ENCODE results near the gene IVD.

Gene IVD

GRCh38 chr15:40435023-40435709 lies 29.6 kb downstream of the IVD start:
- H3K4me3 ChIP-seq, result no peak overlapping the region
- H3K27ac ChIP-seq, result no peak overlapping the region

DNA sequence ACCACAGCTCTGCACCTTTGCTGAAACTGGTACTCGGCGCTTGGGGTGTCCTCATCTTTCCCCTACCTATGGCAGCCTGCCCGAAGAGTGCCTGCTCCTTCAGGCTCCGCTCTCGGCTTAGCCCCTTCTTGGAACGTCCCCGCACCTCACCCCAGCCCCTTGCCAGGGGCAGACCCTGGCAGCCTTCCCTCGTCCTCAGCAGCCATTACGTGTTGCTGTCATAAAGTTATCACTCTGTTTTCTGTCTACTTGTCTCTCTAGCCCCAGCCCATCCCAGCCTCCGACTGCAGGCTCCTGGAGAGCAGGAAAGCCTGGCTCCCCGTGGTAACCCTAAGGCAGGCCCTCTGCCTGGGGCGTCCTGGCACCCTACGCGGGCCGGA lies 30.1 kb downstream of the IVD start:
- Histone ChIP-seq H3K4me3 (peak overlapping the region in 5 of 7 experiments; percentile 8 to 27 (median 20)), H3K27ac (peak overlapping the region in 1 of 21 experiments; percentile 40)

DNA sequence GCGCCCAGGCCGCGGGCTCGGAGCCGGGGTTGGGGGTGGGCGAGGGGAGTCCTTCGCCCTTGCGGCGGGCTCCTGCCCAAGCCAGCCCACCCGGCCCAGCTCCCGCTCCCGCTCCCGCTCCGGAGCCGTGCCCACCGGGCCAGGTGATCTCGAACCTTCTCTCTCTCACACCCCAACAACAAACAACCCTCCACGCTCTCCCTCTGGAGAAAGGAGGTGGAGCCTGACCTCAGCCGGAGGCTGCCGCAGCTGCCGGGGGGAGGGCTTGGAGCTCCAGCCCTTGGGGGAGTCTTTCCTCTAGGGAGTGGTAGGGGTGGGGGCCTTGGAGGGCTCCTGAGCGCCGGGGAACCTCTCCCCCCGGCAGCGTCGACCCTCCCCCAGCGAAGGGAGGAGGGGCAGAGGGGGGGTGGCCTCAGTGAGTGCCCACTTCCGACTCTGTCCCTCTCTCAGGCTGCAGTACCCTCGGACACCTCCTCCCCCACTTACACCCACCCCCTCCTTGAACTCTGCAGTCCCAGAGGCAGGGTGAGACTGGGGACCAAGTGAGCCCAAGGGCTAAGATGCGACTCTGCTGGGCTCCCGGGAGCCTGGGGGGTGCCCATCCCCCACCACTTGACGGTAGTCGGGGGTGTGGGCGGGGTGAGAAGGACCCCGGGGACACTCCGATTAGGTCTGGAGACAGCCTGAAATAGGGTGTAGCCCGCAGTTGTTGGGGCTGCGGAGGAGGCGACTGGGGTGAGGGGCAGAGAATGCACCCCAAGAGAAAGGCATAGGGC lies 30.7 kb downstream of the IVD start:
- H3K27ac ChIP-seq, result peak overlapping the region in 1 of 21 experiments; percentile 40

DNA sequence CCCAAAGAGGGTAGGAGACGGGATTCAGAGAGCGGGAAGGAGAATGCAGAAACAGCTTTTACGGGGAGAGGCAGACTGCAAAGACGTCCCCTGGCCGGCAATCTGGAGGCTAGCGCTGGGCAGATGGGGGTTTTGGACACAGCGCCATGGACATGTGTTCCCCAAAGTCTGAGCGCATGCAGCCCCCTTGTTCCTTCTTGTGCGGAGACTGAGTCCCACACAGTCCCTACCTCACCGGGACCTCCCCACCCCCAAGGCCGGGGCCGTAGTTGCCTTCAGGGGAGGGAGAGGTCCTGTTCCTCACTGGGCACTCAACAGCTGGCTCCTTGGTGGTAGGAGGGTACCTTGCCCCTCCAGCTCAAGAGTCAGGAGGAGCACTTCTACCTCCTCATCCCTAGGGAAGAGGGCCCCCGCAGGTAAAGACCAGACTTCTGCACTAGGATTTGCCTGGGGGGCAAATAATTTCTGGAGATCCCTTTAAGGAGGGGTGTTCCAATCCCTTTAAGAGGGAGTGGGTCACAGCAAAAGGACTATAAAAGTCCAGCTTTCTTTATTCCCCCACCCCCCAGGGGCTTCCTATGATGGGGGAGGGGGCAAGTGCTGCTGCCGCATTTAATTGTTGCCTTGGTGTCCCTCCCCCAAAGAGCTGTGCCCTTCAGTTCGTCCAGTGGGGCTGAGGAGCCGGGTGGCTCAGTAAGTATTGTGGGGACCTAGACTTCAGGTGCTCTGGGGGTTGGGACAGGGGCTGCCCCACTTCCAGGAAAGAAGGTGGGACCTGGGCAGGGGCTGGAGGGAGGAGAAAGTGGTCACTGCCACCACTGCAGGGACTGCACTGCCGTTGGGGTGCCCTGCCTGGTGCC lies 31.5 kb downstream of the IVD start:
- peak overlapping the region in 1 of 7 experiments; percentile 24 for H3K4me3 ChIP-seq
- peak overlapping the region in 1 of 21 experiments; percentile 21 for H3K27ac ChIP-seq

More for the DNA sequence above, 30.7 kb downstream of the IVD start:
- peak overlapping the region in 6 of 7 experiments; percentile 8 to 27 (median 14) for H3K4me3 ChIP-seq

DNA sequence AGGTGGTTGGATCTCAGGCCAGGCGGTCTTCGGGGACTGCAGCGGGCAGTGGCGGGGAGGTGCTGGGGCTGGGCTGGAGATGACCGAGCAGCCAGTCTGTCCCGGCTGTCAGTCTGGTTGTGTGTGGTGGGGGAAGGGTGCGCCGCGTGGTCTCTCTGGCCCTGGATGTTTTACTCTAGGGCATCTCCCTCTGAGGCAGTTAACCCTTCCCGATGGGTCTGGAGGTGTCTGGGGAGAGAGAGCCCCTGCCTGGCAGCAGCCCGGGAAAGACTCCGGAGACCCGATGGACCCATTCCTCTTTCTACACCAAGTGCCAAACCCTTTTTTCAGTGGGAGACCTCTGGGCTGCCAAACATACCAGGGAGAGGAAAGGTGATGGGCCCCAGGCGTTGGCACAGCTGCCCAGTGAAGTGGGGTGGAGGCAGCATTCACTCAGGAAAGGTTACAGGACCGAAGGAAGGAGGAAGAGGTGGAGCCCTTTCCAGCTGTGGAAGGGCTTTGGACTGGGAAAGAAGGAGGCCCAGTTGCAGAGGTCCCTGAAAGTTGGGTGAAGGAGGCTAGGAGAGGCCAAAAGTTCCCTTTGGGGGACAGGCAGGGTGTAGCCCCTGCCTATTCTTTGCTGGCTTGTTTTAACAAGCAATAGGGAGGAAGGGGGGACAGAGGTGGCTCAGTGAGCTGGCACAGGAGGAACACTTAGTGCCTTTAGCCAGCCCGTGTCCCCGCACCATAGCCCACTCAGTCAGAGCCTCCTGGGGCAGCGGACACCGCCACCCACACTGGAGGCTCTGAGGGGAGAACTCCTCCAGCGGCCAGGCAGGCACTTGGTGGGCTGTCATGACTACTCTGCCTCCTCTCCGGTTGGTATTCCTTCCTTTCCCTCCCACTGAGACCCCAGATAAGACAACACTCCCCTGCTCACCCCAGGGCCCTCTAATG lies 32.4 kb downstream of the IVD start:
- H3K4me3 ChIP-seq, result no peak overlapping the region
- H3K27ac ChIP-seq, result no peak overlapping the region

DNA sequence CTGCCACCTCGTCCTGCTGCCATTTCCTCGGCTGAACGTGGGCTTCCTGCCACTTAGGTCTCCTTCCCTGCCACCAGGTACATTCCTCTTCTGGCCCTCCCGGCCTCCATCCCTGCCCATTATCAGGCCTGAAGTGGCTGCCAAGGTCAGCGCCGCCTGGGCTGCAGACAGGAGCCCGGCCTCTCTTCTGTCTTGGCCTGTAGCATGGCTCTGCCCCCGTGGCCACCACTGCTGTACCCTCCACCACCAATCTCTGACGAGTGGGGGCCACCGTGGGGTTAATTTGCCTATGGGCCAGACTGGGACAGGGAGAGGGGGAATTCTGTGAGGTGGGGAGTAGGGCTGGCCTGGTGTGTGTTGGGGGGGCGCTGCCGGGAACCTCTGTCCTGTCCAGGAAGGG lies 33.1 kb downstream of the IVD start:
- no peak overlapping the region for H3K27ac ChIP-seq
- H3K4me3 ChIP-seq, result no peak overlapping the region

GRCh38 chr15:40439461-40439959 lies 33.9 kb downstream of the IVD start:
- Histone ChIP-seq H3K27ac (peak overlapping the region in 6 of 21 experiments; percentile 11 to 72 (median 25)), H3K4me3 (peak overlapping the region in 6 of 7 experiments; percentile 78 to 95 (median 90))

DNA sequence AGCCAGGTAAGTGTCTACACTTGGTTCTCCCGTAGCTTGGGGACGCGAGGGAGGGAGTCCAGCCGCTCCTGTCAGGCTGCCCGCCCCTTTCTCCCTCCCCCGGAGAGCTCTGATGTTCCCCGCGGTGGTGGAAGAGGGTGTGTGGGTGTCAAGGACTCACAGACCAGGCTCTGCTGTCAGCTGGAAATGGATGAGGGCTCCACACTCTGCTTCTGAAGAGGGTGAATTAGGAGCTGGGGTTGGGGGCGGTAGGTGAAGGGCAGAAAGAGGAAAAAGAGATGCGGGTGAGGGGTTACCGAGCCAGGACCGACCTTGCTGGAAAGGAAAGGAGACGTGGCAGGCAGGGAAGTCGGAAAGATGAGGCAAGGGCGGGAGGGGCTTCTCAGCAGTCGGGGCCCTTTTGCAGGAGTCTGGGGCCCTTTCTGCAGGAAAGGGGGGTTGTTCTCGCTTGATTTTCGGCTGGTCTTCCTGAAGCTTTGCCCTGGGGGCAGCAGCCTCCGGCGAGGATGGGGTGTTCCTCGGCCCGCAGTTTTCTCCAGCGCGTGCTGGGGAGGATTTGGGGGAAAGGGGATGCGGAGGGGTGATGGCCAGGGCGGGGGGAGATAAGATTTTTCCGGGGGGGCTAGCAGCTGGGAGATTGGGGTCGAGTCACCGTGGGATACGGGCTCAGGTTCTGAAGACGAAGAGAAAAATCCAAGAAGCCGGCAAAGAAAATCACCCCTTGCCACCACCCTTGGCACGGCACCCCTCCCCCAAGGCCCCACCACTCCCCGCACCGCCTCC lies 34.6 kb downstream of the IVD start:
- Histone ChIP-seq H3K27ac (peak overlapping the region in 14 of 21 experiments; percentile 2 to 72 (median 30)), H3K4me3 (peak overlapping the region; percentile 78 to 95 (median 90))

DNA sequence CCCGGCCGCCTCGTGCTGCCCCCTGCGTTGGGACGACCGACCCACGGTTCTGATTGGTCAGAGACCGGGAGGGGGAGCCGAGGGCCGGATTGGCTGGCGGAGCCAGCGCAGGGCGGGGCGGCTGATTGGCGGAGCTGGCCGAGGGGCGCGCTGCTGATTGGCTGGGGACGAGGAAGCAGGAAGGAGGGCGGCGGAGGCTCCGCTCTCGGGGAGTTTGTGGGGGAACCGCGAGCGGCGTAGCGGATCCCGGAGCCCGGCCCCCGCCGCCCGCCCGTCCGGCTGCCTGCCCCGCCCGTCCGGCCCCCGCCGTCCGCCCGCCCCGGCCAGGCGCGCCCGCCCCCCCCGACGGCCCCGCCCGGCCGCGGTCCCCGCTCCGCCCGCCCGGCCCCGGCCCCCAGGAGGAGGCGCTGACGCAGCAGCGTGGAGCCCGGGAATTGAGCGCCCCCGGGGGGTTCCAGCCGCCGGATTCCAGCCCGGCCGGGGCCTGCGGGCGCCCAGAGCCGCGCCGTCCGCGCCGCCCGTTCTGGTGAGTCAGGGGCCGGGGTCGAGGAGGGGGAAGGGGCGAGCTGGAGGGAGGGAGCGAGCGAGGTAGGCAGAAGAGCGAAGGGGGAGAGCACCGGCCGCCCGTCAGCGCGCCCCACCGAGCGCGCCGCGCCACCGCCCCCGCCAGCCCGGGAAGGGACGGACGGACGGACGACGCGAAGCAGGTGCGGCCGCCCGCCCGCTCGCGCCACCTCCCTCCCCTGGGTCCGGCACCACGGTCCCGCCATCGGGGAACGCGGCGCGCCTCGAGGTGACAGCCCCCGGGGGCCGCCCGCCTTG lies 35.4 kb downstream of the IVD start, which contains the start of gene BAHD1:
Gene BAHD1 (plus strand): TSS at position 211 of the 822 bp plus-strand sequence. CDS start 17,512 bp downstream, outside the sequence.
- H3K27ac ChIP-seq, result peak within 1 kb of the TSS in 20 of 21 experiments; percentile 47 to 90 (median 79)

GRCh38 chr15:40441565-40442531 lies 36.3 kb downstream of the IVD start:
- Histone ChIP-seq H3K27ac (peak overlapping the region in 18 of 21 experiments; percentile 10 to 90 (median 68)), H3K4me3 (peak overlapping the region; percentile 78 to 95 (median 90))

More for the DNA sequence above, 35.4 kb downstream of the IVD start, which contains the start of gene BAHD1:
- peak within 1 kb of the TSS; percentile 78 to 95 (median 90) for H3K4me3 ChIP-seq

- no peak overlapping the region for H3K4me3 ChIP-seq
- no peak overlapping the region for H3K27ac ChIP-seq
Measured at GRCh38 chr15:40443255-40443654, 37.7 kb downstream of the IVD start.

DNA sequence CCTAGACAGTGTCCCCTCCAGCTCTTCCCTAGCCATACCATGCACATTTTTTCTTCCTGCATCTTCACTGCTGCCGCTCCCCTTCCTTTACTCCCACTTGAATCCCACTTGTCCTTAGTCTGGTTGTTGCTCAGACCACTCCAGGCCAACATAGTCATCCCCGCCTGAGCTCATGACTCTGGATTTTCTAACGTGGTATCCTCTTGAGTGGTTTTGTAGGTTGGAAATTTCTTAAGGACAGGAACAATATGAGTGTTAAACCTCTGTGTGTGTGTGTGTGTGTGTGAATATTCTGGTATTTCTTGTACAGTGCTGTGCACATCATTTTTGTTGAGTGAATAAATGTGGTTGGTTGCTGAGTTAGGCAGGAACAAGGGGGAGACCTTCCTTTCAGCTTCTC lies 38.3 kb downstream of the IVD start:
- no peak overlapping the region for H3K27ac ChIP-seq

GRCh38 chr15:40444736-40445135 lies 39.1 kb downstream of the IVD start:
- no peak overlapping the region for H3K27ac ChIP-seq

More for the DNA sequence above, 38.3 kb downstream of the IVD start:
- H3K4me3 ChIP-seq, result no peak overlapping the region

DNA sequence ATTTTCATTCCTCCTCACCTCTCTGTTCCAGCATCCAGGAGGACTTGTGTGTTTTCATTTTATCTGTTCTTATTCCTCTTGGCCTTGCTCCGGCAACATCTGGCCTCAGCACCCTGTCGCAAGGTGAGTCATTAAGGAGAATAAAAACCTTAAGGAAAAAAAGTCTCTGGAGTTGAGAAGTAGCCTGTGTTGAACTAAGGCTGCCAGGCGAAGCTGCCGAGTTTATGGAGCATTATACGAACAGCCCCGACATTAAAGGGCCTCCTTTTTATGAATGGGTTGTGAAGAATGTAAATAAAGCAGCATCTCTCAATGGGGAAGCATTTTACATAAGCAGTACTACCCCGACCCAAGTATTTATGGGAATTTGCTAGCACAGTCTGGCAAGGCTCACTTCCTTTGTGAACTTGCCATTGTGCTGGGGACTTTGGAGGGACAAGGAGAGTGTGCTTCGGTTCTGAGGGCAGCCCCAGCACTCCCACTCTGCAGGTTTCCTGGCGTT lies 39.9 kb downstream of the IVD start:
- Histone ChIP-seq H3K4me3 (no peak overlapping the region), H3K27ac (no peak overlapping the region)

More at GRCh38 chr15:40444736-40445135, 39.1 kb downstream of the IVD start:
- H3K4me3 ChIP-seq, result no peak overlapping the region

DNA sequence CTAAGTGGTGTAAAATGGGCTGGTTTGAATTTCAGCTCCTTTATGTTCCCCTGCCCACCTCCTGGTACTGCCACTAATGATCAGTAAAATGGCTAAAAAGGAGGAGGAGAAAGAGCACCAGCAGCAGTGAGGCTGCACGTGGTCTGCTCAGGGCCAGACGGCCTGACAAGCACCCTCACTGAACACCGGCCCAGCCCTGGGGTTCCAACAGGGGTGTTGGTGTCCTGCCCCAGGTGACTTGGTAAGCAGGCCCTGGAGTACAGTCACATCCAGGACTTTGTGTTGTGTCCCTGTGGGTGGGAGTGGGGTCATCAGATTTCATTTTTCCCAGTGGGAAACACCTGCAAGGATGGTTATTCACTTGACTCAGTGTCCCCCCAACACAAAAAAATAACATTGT lies 40.5 kb downstream of the IVD start:
- no peak overlapping the region for H3K4me3 ChIP-seq
- H3K27ac ChIP-seq, result no peak overlapping the region

Measured in skin epidermis (tissue), 12 donors.